Mucosa of descending colon (tissue), 3 donors: ENCODE data around the gene TOP2A. TPM values are rescaled to one million over a fixed set of nuclear protein-coding genes. Genes with fewer than 3 reads are reported as not detected.

ENCODE experiments used
- ATAC-seq: fragments of 200-7000 bp; cut with Tn5 transposase; one replicate; pipeline ENCODE4 v1.9.1; 2020; ENCODE audit warnings: mild to moderate bottlenecking, moderate library complexity
- DNase-seq, 3 donors: peaks; one replicate each; pipeline ENCODE4 v3.0.0-alpha.2; 2020
- H3K36me3 ChIP-seq: fragments of 200-600 bp; one replicate; pipeline ENCODE4 v1.8.0; 2021; ENCODE audit warnings: low read depth, mild to moderate bottlenecking
- H3K4me1 ChIP-seq: fragments of 200-600 bp; one replicate; pipeline ENCODE4 v1.8.0; 2021; ENCODE audit warnings: low read depth, mild to moderate bottlenecking
- H3K4me3 ChIP-seq: fragments of 200-600 bp; one replicate; pipeline ENCODE4 v1.8.0; 2021; ENCODE audit warnings: mild to moderate bottlenecking
- H3K9me3 ChIP-seq: fragments of 200-600 bp; one replicate; pipeline ENCODE4 v1.8.0; 2021; ENCODE audit warnings: mild to moderate bottlenecking
- CTCF ChIP-seq: fragments of 200-600 bp; IDR thresholded peaks from one replicate; pipeline ENCODE4 v1.8.0; 2022; ENCODE audit warnings: antibody characterized with exemption, mild to moderate bottlenecking
- intact Hi-C, 2 donors: fragments of 100-400 bp; cut with DNase I in 1 of 2; cut with micrococcal nuclease in 1 of 2; formaldehyde crosslinking; loops; one replicate each; pipeline versions ENCODE4 v1.11.0 to v1.11.1; 2022; cut with DNase I, micrococcal nuclease
- total RNA-seq, 3 donors: library from RNA; stranded (reverse); fragmentation: NEBNext Ultra II Directional in 2 of 3; extraction: Animal tissue kit (Norgen Biotek cat#: 25700) in 2 of 3; gene quantifications; one replicate each; pipeline versions ENCODE4 v1.2.1 to v1.2.4, GENCODE V29; 2021 to 2023
- donor health status: DM: no; HTN: no; CAD: no; lungs with moderate emphysema.
- donor health status: DM: no; HTN: no; CAD: no.
- donor health status: DM: no; HTN: yes; CAD: no.

Gene TOP2A
- total RNA-seq, 3 donors from 2014 or later: 6.9 to 50.1 (median 11.4) TPM

- H3K9me3 ChIP-seq: no peaks in the 10 kb centered on the region
- H3K4me3 ChIP-seq: no peak overlapping the region
- H3K36me3 ChIP-seq: peaks cover under 1% of the 10 kb centered on the region
- DNase-seq: no peak
- intact Hi-C loops: no loop called here
- no peak for ATAC-seq
- TF ChIP-seq CTCF: no peak
- no peaks in the 10 kb centered on the region for H3K4me1 ChIP-seq
Measured at GRCh38 chr17:40459636-40460603, 42.2 kb upstream of the TOP2A start.

GRCh38 chr17:40458851-40459482 lies 41.3 kb upstream of the TOP2A start:
- H3K9me3 ChIP-seq: no peaks in the 10 kb centered on the region
- no peak for TF ChIP-seq CTCF
- ATAC-seq: no peak
- no peaks in the 10 kb centered on the region for H3K4me1 ChIP-seq
- H3K4me3 ChIP-seq: no peak overlapping the region
- intact Hi-C loops: no loop called here
- DNase-seq: no peak
- peaks cover 9% of the 10 kb centered on the region for H3K36me3 ChIP-seq

- Histone ChIP-seq H3K4me1 (no peaks in the 10 kb centered on the region), H3K36me3 (peaks cover 9% of the 10 kb centered on the region), H3K4me3 (no peak overlapping the region), H3K9me3 (no peaks in the 10 kb centered on the region)
- intact Hi-C loops: no loop called here
- DNase-seq: no peak
- TF ChIP-seq CTCF: no peak
- ATAC-seq: no peak
Measured at GRCh38 chr17:40457964-40458791, 40.5 kb upstream of the TOP2A start.

- Histone ChIP-seq H3K4me1 (no peaks in the 10 kb centered on the region), H3K9me3 (no peaks in the 10 kb centered on the region), H3K36me3 (peaks cover 9% of the 10 kb centered on the region), H3K4me3 (no peak overlapping the region)
- ATAC-seq: no peak
- no peak for TF ChIP-seq CTCF
- DNase-seq: no peak
- intact Hi-C loops: no loop called here
Measured at GRCh38 chr17:40457369-40457768, 39.7 kb upstream of the TOP2A start.

- Histone ChIP-seq H3K4me1 (no peaks in the 10 kb centered on the region), H3K36me3 (peaks cover 9% of the 10 kb centered on the region), H3K4me3 (no peak overlapping the region), H3K9me3 (no peaks in the 10 kb centered on the region)
- ATAC-seq (no peak), DNase-seq (no peak)
- intact Hi-C loops: no loop called here
- TF ChIP-seq CTCF: no peak
Measured at GRCh38 chr17:40456396-40456951, 38.8 kb upstream of the TOP2A start.
